HG03520 (cell line): Measurements from ENCODE around the gene UCN3.
"Not testable (repeated sequence)": the region's sequence is repeated elsewhere in the genome, so short reads cannot be mapped to it uniquely, and the experiment has no call there.

ENCODE experiments used
- ATAC-seq: cut with Tn5 transposase; IDR thresholded peaks from one replicate; pipeline ENCODE4 v1.9.1; 2021; ENCODE audit warnings: mild to moderate bottlenecking, moderate library complexity; ENCODE audit not compliant: unreplicated experiment

The UCN3 gene

DNA sequence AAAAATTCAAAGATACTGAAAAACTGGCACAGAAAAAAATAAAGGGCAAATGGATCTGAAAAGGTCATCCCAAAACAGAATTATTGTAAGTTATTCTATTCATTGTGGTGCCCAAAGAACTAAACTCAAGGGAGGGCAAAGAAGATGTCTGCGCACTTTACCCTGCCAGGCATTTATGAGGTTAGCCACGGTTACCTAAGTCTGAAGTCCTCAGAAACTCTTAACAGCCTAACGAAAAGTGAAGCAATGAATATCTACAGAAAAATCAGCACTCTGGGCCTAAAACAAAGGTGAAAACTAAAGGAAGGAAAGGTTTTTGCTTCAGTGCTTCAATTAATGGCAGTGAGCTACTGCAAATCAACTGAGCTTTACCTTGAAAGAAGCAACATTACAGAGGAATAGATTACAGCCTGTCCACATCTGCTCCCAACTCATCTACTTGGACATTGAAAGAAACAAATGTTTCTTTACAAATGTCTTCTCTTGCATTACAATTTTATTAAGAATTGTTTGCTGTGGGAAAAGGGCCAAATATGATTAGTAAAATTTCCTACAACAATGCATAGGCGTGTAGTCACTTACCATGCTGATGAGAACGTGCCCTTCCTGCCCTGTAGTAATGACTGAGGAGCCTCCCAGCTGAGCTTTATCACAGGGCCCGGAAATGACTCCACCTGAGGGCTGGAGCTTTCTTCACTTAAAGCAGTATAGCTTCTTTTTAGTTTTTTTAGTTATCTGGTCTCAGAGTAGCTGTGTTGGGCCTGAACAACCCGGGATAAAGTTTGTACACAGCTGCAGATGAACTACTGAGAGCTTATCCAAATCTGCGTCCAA lies 39.7 kb downstream of the UCN3 start, which contains the start of gene TUBAL3:
Gene TUBAL3 (minus strand): TSS at position 621 of the 834 bp plus-strand sequence. CDS start 36 bp downstream, at position 585.
- ATAC-seq = no peak

DNA sequence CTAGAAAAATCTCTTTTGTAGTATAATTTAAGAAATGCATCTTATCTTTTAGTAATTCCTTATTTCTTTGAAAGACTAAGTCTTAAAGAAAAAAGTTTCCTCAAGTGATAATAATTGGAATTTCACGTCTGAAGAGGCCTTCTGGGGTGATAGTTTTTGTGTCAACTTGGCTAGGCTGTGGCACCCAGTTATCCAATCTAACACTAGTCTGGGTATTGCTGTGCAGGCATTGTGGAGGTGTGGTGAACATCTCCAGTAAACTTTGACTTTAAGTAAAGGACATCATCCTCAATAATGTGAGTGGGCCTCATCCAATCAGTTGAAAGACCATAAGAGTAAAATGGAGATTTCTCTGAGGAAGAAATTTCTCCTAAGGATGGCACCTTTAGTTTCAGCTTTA lies 42.2 kb downstream of the UCN3 start:
- no peak for ATAC-seq

DNA sequence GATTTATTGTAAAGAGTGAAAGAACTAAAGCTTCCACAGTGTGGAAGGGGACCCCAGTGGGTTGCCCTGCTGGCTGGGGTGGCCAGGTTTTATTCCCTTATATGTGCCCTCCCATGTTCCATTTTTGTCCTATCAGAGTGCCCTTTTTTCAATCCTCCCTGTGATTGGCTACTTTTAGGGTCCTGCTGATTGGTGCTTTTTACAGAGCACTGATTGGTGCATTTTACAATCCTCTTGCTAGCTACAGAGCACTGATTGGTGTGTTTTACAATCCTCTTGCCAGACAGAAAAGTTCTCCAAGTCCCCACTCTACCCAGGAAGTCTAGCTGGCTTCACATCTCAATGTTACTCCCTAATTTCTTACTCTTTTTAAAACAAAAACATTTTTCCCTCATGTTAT lies 46.0 kb downstream of the UCN3 start:
- ATAC-seq = not testable (repeated sequence)

DNA sequence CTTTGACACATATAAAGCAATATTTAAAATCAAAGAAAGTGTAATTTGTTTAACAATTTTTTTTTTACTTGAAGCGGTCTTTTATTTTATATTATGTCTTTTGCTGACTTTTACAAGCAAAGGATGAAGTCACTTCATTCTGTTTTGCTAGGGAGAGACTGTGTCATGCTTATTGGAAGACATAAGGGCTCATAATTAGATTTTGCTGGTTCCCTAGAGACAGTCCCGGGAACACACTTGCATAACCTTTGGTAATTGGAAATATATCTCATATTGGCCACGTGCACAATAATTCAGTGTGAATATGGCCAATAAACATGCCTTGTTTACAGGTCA lies 47.1 kb downstream of the UCN3 start:
- ATAC-seq = no peak

DNA sequence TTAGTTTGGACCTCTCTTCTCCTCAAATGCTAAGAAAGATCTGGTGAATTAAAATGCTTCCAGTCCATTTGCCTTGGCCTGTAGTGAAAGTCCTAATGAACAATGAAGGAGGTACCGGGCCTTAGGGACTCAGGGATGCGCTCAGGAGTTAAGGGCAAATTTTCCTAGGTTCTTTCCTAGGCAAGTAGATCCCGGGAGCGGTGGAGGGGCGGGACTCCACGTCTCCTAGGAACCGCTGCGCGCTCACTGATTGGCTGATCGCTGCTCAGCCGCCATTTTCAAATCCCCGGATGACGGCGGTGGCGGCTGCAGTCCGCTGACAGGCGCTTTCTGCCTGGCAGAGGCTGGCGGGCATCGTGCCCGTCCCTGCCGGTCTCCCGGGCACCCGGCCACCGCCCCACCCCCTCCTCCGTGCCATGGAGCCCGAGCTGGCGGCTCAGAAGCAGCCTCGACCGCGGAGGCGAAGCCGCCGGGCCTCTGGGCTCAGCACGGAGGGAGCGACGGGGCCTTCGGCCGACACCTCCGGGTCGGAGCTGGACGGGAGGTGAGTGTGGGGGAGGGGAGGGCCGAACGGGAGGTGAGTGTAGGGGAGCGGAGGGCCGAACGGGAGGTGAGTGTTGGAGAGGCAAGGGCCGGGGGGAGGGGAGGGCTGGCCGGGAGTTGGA lies 47.6 kb downstream of the UCN3 start, which contains the start of gene NET1:
Gene NET1 (plus strand): TSS at position 281 of the 665 bp plus-strand sequence. CDS start 136 bp downstream, at position 417.
- peak; percentile 98 for ATAC-seq

DNA sequence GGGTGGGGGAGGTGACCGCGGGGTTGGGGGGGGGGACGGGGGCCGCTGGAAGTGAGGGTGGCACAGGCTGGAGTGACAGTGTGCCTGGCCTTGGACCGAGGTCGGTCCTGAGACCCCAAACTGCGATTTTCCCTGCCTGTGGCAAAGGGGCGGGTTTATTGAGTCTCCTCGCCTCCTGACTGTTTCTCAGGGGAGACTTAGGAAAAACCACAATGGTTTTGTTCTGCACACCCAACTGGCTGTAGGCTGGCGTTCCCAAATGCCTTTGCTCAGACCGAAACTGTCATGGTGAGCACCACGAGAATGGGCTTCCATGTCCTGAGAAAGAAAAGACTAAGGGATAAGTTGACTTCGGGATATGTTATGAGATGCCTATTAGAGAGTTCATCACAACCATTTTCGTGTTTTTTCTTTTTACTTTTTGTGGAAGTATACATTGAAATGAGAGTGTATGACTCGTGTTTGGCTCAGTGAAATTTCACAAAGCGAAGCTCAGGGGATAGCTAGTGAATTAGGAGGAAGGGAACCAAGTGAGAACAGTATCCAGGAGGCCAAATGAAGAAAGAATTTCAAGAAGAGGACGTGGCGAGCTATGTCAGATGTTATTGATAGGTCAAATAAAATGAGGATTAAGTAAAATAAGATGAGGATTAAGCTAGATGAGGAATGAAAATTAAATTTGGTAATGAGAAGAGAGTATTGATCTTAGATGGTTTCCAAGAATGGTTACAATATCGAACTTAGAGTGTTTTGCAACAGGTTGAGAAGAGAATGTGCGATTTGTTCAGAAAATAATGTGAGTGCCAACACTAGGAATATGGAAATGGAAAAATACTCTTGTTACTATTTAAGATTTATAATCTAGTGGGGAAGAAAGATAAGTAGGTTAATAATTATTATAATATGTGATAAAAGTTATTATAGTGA lies 48.5 kb downstream of the UCN3 start:
- ATAC-seq = no peak

DNA sequence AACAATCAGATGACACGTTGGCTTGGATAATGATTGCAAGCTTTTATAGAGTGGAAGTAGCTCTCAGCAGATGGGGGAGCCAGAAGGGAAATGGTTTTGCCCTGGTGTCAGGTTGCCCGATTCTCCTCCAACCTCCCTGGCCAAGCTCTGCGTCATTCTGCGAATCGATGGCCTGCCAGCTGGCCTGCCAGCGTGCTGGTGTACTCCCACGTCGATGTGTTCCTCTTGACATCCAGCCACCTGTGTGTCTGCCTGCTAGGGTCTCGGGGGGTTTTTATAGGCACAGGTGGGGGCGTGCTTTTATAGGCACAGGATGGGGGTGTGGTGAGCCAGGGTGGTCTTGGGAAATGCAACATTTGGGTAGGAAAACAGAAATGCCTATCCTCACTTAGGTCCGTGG lies 52.2 kb downstream of the UCN3 start:
- no peak for ATAC-seq

DNA sequence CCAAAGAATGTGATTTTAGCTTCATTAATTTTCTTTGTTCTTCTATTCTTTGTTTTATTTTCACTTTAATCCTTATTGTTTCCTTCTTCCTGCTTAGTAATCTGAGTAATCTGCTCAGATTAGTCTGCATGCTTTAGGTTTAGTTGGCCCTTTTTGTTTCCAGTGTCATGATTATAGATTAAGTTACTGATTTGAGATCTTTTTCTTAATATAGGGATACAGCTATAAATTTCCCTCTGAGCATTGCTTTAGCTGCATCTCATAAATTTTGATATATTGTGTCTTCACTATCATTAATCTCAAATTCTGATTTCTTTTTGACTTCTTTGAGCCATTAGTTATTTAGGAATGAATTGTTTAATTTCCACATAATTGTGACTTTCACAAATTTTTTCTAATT lies 53.8 kb downstream of the UCN3 start:
- no peak for ATAC-seq

DNA sequence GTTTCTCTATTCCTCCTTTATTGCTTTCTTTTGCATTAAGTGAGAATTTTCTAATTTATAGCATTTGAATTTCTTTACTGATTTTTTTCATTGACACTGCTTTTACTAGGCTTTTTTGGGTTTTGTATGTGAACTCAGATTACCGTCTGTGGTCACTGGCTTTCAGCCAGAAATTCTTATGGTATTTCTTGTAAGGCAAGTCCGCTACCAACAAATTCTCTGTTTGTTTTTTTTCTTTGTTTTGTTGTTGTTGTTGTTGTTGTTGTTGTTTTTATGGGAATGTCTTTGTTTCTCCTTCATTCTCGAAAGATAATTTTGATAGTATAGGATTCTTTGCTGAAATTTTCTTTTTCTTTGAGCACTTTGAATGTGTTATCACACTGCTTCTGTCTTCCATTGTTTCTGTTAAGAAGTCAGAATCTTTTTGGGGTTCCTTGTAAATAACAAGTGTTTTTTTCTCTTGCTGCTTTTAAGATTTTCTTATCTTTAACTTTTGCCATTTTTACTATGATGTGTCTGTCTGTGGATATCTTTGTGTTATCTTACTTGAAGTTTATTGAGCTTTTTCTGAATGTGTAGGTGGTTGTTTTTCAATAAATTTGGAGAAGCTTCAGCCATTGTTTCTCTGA lies 54.8 kb downstream of the UCN3 start:
- ATAC-seq = no peak

DNA sequence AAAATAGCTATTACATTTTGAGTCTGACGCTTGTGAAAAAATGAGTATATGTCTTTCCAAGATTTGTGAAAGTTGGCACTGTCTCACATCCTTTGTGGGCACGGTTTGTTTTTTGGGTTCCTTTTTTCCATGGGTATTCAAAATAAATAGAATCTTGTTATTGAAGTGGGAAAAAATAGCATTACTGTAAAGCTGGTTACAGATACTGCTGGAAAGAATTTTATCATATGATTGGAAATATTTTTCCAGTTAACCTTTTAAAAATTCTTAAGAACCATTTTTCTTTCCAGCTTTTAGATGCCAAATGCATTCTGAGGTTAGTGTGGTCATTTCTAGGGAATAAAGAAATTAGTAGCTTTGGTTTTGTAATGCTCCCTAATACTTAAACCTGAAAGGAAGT lies 59.0 kb downstream of the UCN3 start:
- ATAC-seq = no peak
